MM.1S (cell line): ENCODE results near the gene SNX6.
"Not testable (repeated sequence)": the region's sequence is repeated elsewhere in the genome, so short reads cannot be mapped to it uniquely, and the experiment has no call there.

ENCODE experiments used
- DNase-seq: peaks from one replicate; pipeline ENCODE4 v3.0.0-alpha.2; 2015
- H2AFZ ChIP-seq: fragments of 300-600 bp; sonication (generic); 2 replicates; pipeline ENCODE4 v1.6.0; 2016; ENCODE audit warnings: antibody characterized with exemption, low read length
- H3F3A ChIP-seq: fragments of 300-600 bp; sonication (generic); 2 replicates; pipeline ENCODE4 v1.6.1; 2016; ENCODE audit warnings: mild to moderate bottlenecking, antibody characterized with exemption, low read length, moderate library complexity, mixed read lengths; ENCODE audit not compliant: insufficient read depth
- H3K27ac ChIP-seq: fragments of 300-600 bp; sonication (generic); 2 replicates; pipeline ENCODE4 v1.5.1; 2016; ENCODE audit warnings: mild to moderate bottlenecking, low read length
- H3K27me3 ChIP-seq: fragments of 300-600 bp; sonication (generic); replicated peaks from 2 replicates; pipeline ENCODE4 v1.6.0; 2016; ENCODE audit warnings: low read length; ENCODE audit not compliant: insufficient read depth
- H3K36me3 ChIP-seq: fragments of 300-600 bp; sonication (generic); replicated peaks from 2 replicates; pipeline ENCODE4 v1.6.1; 2016; ENCODE audit warnings: mild to moderate bottlenecking, low read length, mixed read lengths; ENCODE audit not compliant: insufficient read depth
- H3K4me1 ChIP-seq: fragments of 300-600 bp; sonication (generic); 2 replicates; pipeline ENCODE4 v1.6.1; 2016; ENCODE audit warnings: low read length, mixed read lengths
- H3K4me2 ChIP-seq: fragments of 300-600 bp; sonication (generic); 2 replicates; pipeline ENCODE4 v1.6.0; 2016; ENCODE audit warnings: low read depth, low read length
- H3K4me3 ChIP-seq: fragments of 300-600 bp; sonication (generic); 2 replicates; pipeline ENCODE4 v1.5.1; 2016; ENCODE audit warnings: low read length, mixed read lengths
- H3K79me2 ChIP-seq: fragments of 300-600 bp; sonication (generic); 2 replicates; pipeline ENCODE4 v1.6.1; 2016; ENCODE audit warnings: mixed run types, low read length, mixed read lengths
- H3K9ac ChIP-seq: fragments of 300-600 bp; sonication (generic); 2 replicates; pipeline ENCODE4 v1.6.1; 2016; ENCODE audit warnings: low read length, mixed read lengths
- H3K9me2 ChIP-seq: fragments of 300-600 bp; sonication (generic); replicated peaks from 2 replicates; pipeline ENCODE4 v1.6.1; 2016; ENCODE audit warnings: mild to moderate bottlenecking, low read length, mixed read lengths; ENCODE audit not compliant: insufficient read depth
- H3K9me3 ChIP-seq: fragments of 300-600 bp; sonication (generic); replicated peaks from 2 replicates; pipeline ENCODE4 v1.6.1; 2016; ENCODE audit warnings: mild to moderate bottlenecking, low read length, mixed read lengths; ENCODE audit not compliant: insufficient read depth
- H4K20me1 ChIP-seq: fragments of 300-600 bp; sonication (generic); 2 replicates; pipeline ENCODE4 v1.6.1; 2016; ENCODE audit warnings: mild to moderate bottlenecking, low read length, moderate library complexity, mixed read lengths; ENCODE audit not compliant: insufficient read depth
- CTCF ChIP-seq: fragments of 300-600 bp; sonication (generic); IDR thresholded peaks from 2 replicates; pipeline ENCODE4 v1.5.1; 2016; ENCODE audit warnings: antibody characterized with exemption, low read length, mixed read lengths
- EZH2 ChIP-seq: fragments of 300-600 bp; sonication (generic); optimal IDR thresholded peaks from 2 replicates; pipeline ENCODE3; 2017; ENCODE audit warnings: low read depth, mild to moderate bottlenecking, antibody characterized with exemption, low read length, mixed read lengths
- EZH2phosphoT487 ChIP-seq: fragments of 300-600 bp; sonication (generic); IDR thresholded peaks from 2 replicates; pipeline ENCODE4 v1.6.1; 2018; ENCODE audit warnings: antibody characterized with exemption, low read length

The SNX6 gene

GRCh38 chr14:34650786-34651584, 21.0 kb upstream of the SNX6 start:
- Histone ChIP-seq H4K20me1 (no peaks in the 10 kb centered on the region), H3K9ac (no peak overlapping the region), H3K79me2 (no peaks in the 10 kb centered on the region), H3K4me2 (no peak overlapping the region), H3K27me3 (no peaks in the 10 kb centered on the region), H3F3A (no peaks in the 10 kb centered on the region), H3K9me2 (no peaks in the 10 kb centered on the region), H3K9me3 (no peaks in the 10 kb centered on the region), H3K27ac (no peak overlapping the region), H3K36me3 (no peaks in the 10 kb centered on the region), H3K4me3 (no peak overlapping the region), H2AFZ (no peak overlapping the region), H3K4me1 (no peaks in the 10 kb centered on the region)
- TF ChIP-seq EZH2phosphoT487 = no peak
- TF ChIP-seq CTCF = no peak
- TF ChIP-seq EZH2 = no peak
- no peak for DNase-seq

- H3K27me3 ChIP-seq, H3K27ac ChIP-seq, H3K4me2 ChIP-seq, H2AFZ ChIP-seq, H3K4me3 ChIP-seq, H3K36me3 ChIP-seq, H3K4me1 ChIP-seq, DNase-seq, H3K9me2 ChIP-seq, H3F3A ChIP-seq, H4K20me1 ChIP-seq, H3K79me2 ChIP-seq, H3K9me3 ChIP-seq, H3K9ac ChIP-seq: not testable (repeated sequence)
These were observed 20.1 kb upstream of the SNX6 start for GRCh38 chr14:34650006-34650405.

- Histone ChIP-seq H4K20me1 (no peaks in the 10 kb centered on the region), H3K4me1 (no peaks in the 10 kb centered on the region), H3K79me2 (no peaks in the 10 kb centered on the region), H3K27me3 (no peaks in the 10 kb centered on the region), H3K9me2 (no peaks in the 10 kb centered on the region), H2AFZ (no peak overlapping the region), H3K9me3 (no peaks in the 10 kb centered on the region), H3K36me3 (no peaks in the 10 kb centered on the region), H3K27ac (no peak overlapping the region), H3F3A (no peaks in the 10 kb centered on the region), H3K4me3 (no peak overlapping the region), H3K4me2 (no peak overlapping the region), H3K9ac (no peak overlapping the region)
- no peak for TF ChIP-seq CTCF
- no peak for TF ChIP-seq EZH2phosphoT487
- no peak for TF ChIP-seq EZH2
- no peak for DNase-seq
These were observed 19.4 kb upstream of the SNX6 start for GRCh38 chr14:34649344-34649743.

GRCh38 chr14:34646570-34647255, 16.8 kb upstream of the SNX6 start:
- no peaks in the 10 kb centered on the region for H3K9me2 ChIP-seq
- no peaks in the 10 kb centered on the region for H3K36me3 ChIP-seq
- no peak overlapping the region for H3K9ac ChIP-seq
- no peaks in the 10 kb centered on the region for H3F3A ChIP-seq
- no peak for TF ChIP-seq CTCF
- TF ChIP-seq EZH2 = no peak
- no peak for DNase-seq
- H3K4me1 ChIP-seq = no peaks in the 10 kb centered on the region
- no peaks in the 10 kb centered on the region for H3K79me2 ChIP-seq
- no peaks in the 10 kb centered on the region for H3K9me3 ChIP-seq
- no peak overlapping the region for H3K27ac ChIP-seq
- H3K27me3 ChIP-seq = no peaks in the 10 kb centered on the region
- no peak overlapping the region for H3K4me3 ChIP-seq
- no peak overlapping the region for H3K4me2 ChIP-seq
- H4K20me1 ChIP-seq = no peaks in the 10 kb centered on the region
- H2AFZ ChIP-seq = no peak overlapping the region
